VCaP (cell line): ENCODE measurements around the gene ZRANB3.

Source experiments
- H3K27ac ChIP-seq: fragments of 450-650 bp; 2 replicates; pipeline ENCODE4 v1.5.1; 2017
- TF ChIP-seq, protein P1 (sequence below): fragments of 450-650 bp; conservative IDR thresholded peaks from 2 replicates; pipeline ENCODE4 v1.5.1; 2017; ENCODE audit warnings: mild to moderate bottlenecking, moderate library complexity

Gene ZRANB3

DNA sequence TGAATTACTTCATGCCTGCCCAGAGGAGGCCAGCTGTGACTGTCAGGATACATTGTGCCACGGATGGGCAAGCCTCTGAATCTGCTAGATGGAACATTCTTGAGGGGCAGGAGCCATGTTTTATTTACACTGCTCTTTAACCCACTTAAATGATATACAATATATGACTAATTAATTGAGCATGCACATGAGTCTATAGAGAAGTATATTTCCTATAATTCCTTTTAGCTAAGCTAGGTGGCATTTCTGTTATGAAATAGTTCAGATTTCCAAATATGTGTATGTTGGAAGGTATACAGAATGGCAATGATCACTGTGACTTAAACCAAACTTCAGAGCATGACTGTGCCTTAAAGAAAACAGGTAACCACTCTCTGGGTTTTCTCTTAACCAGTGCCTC, 347.2 kb downstream of the ZRANB3 start:
- H3K27ac ChIP-seq = no peak overlapping the region
- TF ChIP-seq, protein P1, sequence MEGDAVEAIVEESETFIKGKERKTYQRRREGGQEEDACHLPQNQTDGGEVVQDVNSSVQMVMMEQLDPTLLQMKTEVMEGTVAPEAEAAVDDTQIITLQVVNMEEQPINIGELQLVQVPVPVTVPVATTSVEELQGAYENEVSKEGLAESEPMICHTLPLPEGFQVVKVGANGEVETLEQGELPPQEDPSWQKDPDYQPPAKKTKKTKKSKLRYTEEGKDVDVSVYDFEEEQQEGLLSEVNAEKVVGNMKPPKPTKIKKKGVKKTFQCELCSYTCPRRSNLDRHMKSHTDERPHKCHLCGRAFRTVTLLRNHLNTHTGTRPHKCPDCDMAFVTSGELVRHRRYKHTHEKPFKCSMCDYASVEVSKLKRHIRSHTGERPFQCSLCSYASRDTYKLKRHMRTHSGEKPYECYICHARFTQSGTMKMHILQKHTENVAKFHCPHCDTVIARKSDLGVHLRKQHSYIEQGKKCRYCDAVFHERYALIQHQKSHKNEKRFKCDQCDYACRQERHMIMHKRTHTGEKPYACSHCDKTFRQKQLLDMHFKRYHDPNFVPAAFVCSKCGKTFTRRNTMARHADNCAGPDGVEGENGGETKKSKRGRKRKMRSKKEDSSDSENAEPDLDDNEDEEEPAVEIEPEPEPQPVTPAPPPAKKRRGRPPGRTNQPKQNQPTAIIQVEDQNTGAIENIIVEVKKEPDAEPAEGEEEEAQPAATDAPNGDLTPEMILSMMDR = no peak

DNA sequence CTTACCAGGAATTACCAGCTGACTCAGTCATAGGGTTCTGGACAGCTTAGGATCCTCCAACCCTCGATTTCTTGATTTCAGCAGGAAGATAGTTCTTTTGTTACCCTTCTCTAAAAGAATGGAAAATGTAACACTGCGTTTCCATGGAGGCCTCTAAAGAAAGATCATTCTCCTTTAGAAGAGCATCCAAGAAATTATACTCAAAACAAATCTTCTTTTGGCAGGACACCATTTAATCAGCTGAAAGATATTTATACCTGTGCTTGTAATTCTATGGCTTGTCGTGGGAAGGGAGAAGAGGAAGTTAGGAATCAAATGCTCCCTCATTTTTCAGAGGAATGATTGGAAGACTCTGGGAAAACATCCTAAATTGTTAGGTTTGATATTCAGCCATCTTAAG, 348.4 kb downstream of the ZRANB3 start:
- no peak overlapping the region for H3K27ac ChIP-seq
- TF ChIP-seq, protein P1 = no peak

DNA sequence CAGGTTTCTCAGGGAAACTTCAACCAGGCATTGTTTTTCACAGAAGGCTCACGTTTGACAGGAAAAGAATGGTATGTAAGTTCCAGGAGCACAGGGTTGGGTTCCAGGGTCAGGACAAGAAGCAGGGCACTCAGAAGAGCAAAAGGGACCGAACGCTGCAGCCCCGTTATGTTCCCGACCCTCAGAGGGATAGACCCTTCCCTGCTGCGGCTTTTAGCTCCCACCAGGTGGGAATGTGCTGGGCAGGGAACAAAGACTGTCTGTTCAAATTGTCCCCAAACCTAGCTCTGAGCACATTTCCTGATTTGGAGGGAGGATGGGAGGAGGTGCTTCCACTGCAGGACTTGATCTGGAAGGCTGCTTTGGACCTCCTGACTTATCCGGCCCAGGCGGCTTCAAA, 348.8 kb downstream of the ZRANB3 start:
- TF ChIP-seq, protein P1 = no peak
- no peak overlapping the region for H3K27ac ChIP-seq

DNA sequence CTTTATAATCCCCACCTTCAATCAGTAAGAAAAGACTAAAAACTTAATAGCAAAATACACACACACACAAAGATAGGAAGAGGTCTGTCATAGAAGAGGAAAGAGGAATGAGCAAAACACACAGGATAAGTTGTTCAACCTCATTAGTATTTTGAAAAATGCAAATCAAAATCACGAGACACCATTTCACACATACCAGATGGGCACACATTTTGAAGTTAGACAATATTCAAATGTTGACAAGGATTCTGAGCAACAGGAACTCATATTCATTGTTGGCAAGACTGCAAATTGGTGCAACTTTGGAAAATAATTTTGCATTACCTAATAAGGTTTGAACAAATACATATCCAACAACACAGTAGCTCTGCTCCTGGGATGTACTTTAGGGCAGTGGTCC, 351.3 kb downstream of the ZRANB3 start:
- no peak overlapping the region for H3K27ac ChIP-seq
- TF ChIP-seq, protein P1 = no peak

DNA sequence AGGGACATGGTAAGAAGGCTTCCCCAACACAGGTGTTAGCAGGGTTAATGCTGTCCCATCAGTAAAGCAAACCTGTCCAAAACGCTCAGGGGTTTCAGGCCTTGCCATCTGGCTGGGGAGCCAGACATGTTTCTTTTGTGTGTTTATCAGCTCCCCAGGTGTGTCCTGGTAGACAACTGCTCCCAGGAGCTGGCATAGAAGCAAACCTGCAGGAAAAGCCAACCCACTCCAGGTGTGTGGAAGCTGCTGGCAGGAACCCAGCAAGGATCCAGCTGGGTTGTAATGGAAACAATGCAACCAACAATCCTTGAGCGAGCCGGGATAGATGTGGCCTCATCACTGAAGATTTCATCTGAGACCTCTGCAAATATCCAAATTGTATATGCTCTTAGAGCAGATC, 355.8 kb downstream of the ZRANB3 start:
- no peak overlapping the region for H3K27ac ChIP-seq
- TF ChIP-seq, protein P1 = no peak

DNA sequence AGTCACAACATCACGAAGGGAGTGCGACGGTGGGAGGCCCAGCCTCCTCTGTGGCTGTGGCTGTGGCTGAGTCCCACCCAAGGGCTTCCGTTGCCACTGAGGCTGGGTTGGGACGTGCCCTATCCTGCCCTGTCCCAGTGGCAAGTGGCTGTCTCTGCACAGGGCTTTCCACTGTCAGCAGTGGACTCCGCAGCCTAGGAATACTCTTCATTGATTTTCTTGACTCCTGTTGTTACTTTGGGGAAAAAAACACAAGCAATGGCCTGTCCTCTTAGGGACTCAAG, 356.3 kb downstream of the ZRANB3 start:
- TF ChIP-seq, protein P1 = no peak
- no peak overlapping the region for H3K27ac ChIP-seq

DNA sequence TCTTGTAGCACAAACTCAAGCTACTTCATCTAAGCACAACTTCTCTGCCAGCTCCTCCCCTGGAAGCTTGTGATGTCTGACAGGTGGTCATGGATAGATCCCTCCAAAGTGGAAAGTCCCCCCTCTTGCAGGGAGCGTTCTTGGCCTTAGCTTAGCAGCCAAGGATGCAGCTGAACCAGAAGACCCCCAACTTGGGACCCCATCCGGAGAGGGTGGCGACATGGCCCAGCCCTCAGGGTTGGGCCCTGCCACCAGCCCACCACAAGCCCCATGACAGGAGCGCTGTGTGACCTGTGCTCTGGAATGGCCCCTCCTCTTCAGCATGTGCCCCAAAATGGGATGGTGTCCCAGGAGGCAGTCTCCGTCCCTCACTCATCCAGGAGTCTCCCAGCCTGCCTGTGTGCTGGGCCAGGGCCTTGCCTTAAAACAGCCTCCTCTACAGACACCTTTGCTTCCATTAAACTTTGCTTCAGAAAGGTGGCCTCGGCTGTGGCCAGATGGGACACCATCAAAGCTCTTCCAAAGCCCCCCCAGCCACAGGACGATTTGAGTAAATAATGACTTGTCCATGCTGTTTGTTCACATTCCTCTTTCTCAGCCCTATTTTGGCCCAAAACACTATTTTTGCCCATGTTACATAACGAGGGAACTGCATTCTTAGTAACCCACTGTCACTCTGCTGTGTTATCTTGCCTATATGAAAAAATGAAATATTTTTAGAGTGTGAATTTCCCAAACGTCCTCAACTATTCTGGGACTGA, 356.8 kb downstream of the ZRANB3 start:
- no peak overlapping the region for H3K27ac ChIP-seq
- TF ChIP-seq, protein P1 = no peak
